Hematopoietic multipotent progenitor cell treated with erythropoietin and hydrocortisone succinate and interleukin-3 and kit ligand, for 17 days (in vitro differentiated cells): ENCODE data around the gene DPP6.

Source experiments
- DNase-seq: peaks from one replicate; pipeline ENCODE4 v3.0.0-alpha.2; 2015; ENCODE audit warnings: low spot score

DPP6 gene

DNA sequence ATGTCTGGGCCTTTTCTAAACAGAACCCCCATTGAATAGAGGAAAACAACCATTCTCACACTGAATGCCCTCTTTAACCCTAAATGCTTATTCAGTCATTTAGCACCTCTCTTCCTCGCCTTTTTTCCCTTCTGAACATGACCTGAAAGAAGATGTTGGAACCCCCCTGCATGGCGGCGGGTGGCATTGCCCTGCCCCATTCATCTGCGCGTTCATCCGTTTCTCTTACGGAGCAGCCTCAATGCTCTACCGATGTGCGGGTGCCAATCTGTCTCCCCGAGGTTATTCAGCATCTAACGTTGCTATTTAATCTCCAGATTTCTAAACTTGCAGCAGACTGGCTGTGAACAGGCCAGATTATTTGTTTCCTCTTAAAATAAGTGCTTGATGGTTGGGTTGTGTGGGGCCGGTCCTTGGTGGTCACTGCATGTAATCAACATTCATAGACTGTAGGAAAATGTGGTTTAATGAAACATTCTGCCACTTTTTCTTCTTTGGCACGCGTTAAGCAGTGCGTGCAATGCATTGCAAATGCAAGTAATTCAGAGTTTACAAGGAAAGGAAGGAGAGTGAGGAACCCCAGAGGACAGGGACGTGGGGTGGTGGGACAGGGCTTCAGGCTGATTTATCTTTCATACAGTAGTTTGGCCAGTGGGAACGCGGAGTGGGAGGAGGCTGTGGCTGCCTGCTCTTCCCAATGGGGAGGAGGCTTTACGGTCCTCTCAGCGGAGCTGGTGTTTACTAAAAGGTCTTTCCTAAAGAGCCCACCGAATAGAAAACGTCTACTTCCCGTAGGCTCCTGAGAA lies 286.7 kb downstream of the DPP6 start:
- no peak for DNase-seq

- no peak for DNase-seq
These were observed 290.9 kb downstream of the DPP6 start for GRCh38 chr7:154342971-154343633.

DNA sequence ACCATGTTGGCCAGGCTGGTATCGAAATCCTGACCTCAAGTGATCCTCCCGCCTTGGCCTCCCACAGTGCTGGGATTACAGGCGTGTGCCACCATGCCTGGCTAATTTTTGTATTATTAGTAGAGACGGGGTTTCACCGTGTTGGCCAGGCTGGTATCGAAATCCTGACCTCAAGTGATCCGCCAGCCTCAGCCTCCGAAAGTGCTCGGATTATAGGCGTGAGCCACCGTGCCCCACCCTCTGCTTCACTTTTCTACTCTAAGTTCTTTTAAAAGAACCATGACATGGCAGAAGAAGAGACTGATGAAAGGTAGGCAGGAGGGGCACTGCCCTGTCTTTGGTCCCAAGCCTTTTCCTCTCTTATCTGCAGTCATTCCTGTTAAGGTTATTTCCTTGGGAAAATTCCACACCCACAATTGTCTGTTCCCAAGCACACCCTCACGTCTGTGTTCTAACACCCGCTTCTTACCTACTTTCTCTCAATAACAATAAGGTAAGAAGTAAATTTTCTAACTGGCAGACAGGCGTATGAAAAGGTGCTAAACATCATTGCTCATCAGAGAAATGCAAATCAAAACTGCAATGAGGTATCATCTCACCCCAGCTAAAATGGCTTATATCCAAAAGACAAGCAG lies 291.7 kb downstream of the DPP6 start:
- DNase-seq, result no peak

- DNase-seq, result no peak
These were observed 292.9 kb downstream of the DPP6 start for GRCh38 chr7:154345093-154345492.

DNA sequence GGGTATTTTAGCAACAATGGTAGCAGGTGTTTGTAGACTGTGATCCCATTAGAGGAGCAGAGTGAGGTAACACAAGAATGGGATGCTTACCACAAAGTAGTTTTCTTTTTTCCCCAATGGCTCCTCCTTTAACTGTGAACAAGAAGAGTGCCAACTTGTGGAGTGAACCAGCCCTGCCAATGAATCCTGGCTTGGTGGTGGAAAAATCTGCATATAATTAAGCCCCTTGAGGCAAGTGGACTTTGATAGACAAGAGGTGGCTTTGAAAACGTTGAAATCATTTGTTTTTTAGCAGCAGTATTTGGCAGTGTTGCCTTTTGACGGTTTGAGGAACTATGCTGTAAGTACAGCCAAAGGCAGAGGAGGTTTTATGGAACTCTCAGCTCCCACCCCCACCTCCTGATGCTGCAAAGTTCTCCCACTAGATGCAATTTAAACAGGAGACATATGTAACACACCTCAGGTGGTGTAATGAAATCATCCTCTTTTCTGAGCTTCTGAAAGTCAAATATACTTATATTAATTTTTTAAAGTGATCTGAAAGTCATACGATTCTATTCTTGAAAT lies 295.6 kb downstream of the DPP6 start:
- no peak for DNase-seq

DNA sequence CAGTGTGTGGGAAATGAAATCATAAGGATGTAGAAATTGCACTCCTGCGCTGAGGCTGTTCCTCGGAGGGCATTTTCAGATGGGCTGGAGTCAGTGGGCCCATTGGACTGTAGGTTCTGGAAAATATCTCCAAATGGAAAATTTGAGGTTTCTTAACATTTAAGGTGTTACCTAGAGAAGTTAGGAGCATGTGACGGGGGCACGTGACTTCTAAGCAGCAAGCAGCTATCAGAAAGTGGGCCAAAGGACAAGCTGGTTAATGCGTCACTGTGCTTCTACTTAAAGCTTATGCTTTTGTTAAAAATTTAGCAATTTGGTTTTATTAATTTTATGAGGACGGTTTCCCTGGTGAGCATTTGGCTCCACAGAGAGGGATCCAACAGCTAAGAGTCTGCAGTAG lies 298.7 kb downstream of the DPP6 start:
- DNase-seq, result no peak

- no peak for DNase-seq
These were observed 301.2 kb downstream of the DPP6 start for GRCh38 chr7:154353355-154353767.

- DNase-seq, result no peak
These were observed 312.0 kb downstream of the DPP6 start for GRCh38 chr7:154364170-154364569.

DNA sequence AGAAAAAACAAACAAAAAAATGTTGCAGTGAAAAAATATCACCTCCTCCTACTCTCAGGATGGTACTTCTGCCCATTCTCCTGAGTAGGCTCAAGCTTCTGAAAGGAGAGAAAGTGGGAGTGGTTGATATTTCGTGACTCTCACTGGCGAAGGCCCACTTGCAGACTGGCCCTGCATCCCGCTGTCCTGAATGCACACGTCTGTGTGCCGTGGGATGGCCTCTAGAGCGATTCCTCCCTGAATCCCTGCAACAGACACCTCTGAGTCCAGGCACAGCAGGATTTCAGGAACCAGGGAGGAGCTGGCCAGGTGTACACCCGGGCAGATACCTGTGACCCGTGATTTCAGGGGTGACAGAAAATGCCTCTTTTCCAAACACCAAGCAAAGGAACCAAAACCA lies 319.2 kb downstream of the DPP6 start:
- DNase-seq, result no peak

- no peak for DNase-seq
These were observed 319.9 kb downstream of the DPP6 start for GRCh38 chr7:154372011-154372601.

- no peak for DNase-seq
These were observed 321.8 kb downstream of the DPP6 start for GRCh38 chr7:154373956-154374355.

DNA sequence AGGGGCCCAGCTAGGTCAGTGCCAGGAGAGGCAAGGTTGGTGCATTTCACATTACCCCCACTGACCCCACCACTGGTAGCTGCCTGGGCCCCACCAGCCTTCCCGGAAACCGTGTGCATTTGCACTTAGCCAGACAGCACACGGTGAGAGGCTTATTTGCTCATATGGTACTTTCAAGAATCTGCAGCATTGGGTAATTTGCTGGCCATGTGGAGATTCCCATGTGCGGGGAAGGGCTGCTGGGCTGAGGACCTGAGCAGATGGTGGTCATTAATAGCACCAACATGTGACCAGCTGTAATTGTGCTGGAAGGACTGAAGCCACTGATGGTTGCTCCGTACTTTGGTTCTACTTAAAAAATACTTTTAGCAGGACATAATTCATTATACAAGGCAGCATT lies 323.8 kb downstream of the DPP6 start:
- no peak for DNase-seq

DNA sequence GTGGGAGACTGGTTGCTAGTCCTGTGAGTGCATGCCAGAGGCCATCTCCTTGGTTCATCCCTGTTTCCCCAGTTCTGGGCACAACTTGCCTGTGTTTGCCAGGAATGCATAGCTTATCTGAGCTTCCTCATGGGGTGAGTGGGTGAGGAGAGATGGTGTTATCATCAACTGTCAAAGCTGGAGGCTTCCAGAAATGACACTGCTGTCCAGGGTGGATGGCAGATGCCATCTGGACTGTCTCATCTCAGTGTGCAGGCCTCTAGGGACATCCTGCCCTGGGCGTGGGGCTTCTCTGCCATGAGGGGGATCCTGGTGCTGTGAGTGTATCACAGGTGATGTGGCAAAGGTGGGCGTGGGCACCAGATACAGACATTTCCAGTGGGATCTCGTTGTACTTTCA lies 328.6 kb downstream of the DPP6 start:
- no peak for DNase-seq

- no peak for DNase-seq
These were observed 330.8 kb downstream of the DPP6 start for GRCh38 chr7:154383045-154383444.

DNA sequence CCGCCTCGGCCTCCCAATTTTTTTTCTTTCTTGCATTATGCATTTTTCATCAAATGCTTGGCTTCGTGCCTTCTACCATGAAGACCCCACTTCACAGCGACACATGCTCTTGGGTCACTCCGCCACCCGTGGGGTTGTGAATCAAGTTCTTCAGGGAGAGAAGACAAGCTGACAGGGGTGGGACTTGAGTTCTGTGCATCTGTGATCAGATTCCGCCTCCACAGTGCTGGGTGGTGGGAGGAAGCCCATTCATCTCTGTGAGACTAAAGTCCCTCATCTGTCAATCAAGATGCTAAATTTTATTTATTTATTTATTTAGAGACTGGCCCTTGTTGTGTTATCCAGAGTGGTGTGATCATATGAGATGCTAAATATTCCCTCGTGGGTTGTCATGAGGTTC lies 333.0 kb downstream of the DPP6 start:
- no peak for DNase-seq

DNA sequence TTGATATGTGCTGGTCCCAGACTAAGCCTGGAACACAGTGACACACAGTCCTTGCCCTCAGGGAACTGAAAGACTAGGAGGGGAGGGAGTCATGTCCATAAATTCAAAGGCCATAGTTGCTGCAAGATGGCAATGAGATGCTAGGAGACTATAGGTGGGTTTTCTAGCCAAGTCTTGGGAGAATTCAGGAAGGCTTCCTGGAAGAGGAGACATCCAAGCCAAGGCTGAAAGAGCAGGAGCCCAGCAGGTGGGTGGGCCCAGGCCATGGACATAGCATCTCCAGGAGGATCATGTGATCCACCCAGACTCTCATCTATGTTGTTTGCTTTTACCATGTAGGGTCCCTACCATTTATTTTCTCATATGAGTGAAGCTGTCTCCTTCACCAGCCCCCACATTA lies 335.1 kb downstream of the DPP6 start:
- DNase-seq, result no peak

DNA sequence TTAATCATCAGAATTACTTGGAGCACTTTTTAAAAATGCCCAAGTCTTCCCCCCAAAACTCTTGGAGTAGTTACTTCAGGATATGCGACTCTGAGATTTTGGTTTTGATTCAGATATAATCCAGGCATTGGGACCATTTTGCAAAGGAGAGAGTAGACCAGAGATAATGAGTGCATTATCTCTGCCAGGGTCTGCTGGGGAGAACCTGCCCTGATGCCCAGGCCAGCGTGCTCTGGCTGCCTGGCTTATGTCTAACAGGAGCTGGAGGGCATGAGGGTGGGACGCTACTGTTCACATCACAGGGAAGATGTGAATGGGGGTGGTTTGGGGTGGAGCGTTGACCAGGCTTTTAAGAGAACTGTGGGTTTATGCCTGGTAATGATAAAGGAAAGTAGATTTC lies 336.2 kb downstream of the DPP6 start:
- DNase-seq, result no peak

GRCh38 chr7:154388999-154389398 lies 336.8 kb downstream of the DPP6 start:
- no peak for DNase-seq

DNA sequence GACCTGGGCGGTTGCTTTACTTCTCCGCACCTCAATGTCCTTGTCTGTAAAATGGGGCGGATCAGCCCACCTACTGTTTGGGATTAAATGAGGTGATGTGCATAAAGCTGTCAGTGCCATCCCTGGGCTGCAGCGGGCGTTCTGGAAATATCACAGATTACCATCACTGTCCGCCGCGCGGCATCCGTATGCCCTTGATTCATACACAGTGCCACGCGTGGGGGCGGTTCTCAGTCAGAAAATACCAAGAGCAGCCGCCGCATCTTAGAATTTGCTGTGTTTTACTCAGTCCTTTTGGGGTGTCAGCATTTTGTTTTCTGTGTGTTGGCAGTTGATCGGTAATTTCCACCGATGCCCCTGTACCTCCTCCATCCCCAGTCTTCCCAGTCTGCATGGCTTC lies 338.8 kb downstream of the DPP6 start:
- DNase-seq, result no peak

- no peak for DNase-seq
These were observed 342.6 kb downstream of the DPP6 start for GRCh38 chr7:154394804-154395203.

DNA sequence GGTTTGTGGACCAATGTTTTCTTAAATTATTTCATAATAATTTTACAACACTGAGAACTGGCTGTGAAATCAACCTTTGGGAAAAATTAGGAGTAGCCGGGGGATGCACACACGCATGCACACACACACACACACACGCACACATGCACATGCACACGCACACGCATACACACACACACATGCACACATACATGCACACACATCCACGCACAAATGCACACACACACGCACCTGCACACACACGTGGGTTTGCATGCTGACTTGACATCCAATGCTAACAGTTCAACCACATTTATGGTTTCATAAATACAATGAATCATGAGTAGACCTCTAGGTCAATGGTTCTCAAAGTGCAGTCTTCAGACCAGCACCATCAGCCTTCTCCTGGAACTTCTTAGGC lies 354.1 kb downstream of the DPP6 start:
- no peak for DNase-seq

DNA sequence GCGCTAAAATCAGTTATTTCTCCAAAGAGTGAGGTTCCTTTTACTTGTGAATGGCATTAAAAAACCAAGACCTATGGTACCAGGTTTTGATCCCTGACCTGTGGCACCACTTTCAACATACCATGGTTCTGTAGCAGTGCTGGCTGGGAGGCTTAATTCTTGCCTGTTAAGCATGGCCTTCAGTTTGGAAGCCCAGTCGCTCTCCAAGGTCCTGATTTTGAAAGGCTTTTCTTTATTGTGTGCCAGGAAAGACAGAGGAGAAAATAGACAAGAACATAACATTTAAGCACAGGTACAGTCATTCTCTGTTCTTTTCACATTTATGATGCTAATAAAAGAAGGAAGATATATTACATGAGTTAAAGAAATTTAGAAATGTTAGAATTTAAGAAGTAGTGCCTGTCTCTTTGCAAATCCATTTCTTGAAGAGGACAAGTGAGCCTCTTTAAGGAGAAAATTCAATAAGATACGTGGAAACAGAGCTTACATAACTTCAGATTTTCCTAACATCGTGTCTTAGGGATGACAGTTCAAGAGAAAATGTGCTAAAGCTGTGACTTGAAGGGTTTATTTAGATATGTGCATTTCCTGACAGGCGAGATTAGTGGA lies 357.6 kb downstream of the DPP6 start:
- DNase-seq, result no peak
